Measurements from ENCODE around the gene UMPS.

Gene UMPS

GRCh38 chr3:124730129-124730940 lies at the start of gene UMPS:
UMPS (plus strand) TSS chr3:124730452; CDS start chr3:124730472, 20 bp downstream.
- H3K4me1 Mint-ChIP-seq, result peaks cover 41% of the 10 kb centered on the region
- peaks cover 13% of the 10 kb centered on the region for H3K27me3 Mint-ChIP-seq
- ATAC-seq (peak; percentile 98), DNase-seq (peak; percentile 95)
- H3K9me3 Mint-ChIP-seq, result no peaks in the 10 kb centered on the region
- peak within 1 kb of the TSS; percentile 99 for H3K27ac Mint-ChIP-seq
- H3K4me3 Mint-ChIP-seq, result peak within 1 kb of the TSS; percentile 100
- peaks cover 24% of the 10 kb centered on the region for H3K36me3 Mint-ChIP-seq (ENCODE audit: low read depth)

DNA sequence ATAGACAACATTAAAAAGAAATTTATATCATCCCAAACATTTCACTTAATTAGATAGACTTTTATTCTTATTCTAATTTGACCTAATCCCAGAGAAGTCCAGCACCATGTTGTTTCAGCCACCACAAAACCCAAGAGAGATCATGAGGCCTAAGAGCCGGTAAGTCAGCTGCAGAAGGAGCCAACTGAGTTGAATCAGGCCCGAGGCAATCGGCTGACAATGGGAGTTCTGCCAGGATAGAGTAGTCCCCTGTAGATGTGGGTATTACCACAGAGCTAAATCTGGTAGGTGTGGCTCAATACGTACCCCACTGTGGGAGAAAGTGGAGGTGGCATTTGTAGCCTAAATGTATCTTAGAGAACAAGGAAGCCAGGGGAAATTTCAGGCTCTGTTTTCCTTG lies 49.7 kb upstream of the UMPS start:
- ATAC-seq (no peak), DNase-seq (no peak)
- Mint-ChIP-seq H3K4me1 (peaks cover 5% of the 10 kb centered on the region), H3K36me3 (ENCODE audit: low read depth) (no peaks in the 10 kb centered on the region), H3K9me3 (no peaks in the 10 kb centered on the region), H3K27ac (no peak overlapping the region), H3K27me3 (peaks cover 4% of the 10 kb centered on the region), H3K4me3 (no peak overlapping the region)

DNA sequence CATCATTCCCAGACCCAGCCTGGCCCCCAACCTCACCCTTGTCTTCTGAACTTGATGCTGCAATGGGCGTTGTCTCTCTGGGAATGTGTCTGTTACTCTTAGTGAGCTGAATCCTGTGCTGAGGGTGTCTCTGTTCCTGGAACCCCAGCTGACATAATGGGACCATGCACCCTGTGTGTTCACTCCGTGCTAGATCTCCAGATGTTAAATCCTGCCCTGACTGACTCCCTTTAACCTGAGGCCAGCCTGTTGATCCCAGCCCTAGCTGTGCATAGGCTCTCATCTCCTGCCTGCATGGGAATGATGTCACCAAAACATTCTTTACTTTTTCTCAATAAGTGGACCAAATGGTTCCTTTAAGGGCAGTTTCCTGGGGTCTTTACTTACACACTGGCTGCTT lies 48.0 kb upstream of the UMPS start:
- no peaks in the 10 kb centered on the region for H3K9me3 Mint-ChIP-seq
- H3K4me1 Mint-ChIP-seq, result peaks cover 9% of the 10 kb centered on the region
- H3K27ac Mint-ChIP-seq, result no peak overlapping the region
- no peak for DNase-seq
- no peak overlapping the region for H3K4me3 Mint-ChIP-seq
- H3K36me3 Mint-ChIP-seq (ENCODE audit: low read depth), result no peaks in the 10 kb centered on the region
- H3K27me3 Mint-ChIP-seq, result peaks cover 8% of the 10 kb centered on the region
- no peak for ATAC-seq

- Mint-ChIP-seq H3K4me3 (no peak overlapping the region), H3K36me3 (ENCODE audit: low read depth) (no peaks in the 10 kb centered on the region), H3K9me3 (no peaks in the 10 kb centered on the region), H3K27me3 (peaks cover 20% of the 10 kb centered on the region), H3K4me1 (peaks cover 16% of the 10 kb centered on the region), H3K27ac (no peak overlapping the region)
- DNase-seq (no peak), ATAC-seq (no peak)
Measured at GRCh38 chr3:124684459-124684858, 45.8 kb upstream of the UMPS start.

DNA sequence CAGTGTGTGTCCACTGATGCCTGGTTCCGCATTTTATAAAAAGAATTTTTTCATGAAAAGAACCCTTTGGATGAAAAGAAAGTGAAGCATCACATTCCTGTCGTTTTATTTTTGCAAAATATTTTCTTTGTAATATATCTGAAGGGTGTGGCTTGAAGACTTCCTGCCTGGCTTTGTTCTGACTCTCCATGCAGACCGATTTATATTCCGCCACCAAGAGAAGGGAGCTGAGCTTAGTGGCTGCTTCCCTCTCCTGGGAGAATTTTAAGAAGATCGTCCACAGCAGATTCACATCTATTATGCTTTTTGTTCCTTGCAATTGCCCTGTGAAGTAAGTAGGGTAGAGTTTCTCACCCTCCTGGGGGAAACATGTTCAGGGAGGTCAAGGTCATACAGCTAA lies 45.2 kb upstream of the UMPS start:
- H3K4me1 Mint-ChIP-seq, result peaks cover 16% of the 10 kb centered on the region
- H3K9me3 Mint-ChIP-seq, result no peaks in the 10 kb centered on the region
- peaks cover 20% of the 10 kb centered on the region for H3K27me3 Mint-ChIP-seq
- H3K4me3 Mint-ChIP-seq, result no peak overlapping the region
- H3K36me3 Mint-ChIP-seq (ENCODE audit: low read depth), result no peaks in the 10 kb centered on the region
- H3K27ac Mint-ChIP-seq, result no peak overlapping the region
- DNase-seq (no peak), ATAC-seq (no peak)

DNA sequence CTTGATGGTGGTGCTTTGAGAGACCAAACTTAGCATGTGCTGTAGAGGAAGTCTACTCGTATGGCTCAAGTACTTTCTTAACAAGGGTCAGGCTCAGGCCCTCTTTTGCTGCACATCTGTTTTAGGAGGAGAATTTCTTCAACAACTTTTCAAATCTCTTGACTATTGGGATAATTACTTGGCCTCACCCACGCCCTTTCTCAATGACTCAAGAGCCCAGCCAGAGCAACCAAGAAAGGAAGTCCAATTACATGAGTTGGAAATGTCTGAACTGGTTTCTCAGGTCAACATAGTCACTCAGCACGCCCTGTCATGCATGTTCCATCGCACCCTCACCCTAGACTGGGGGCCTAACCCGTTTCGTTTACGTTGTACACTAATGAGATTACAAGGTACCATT lies 44.8 kb upstream of the UMPS start:
- DNase-seq (no peak), ATAC-seq (no peak)
- H3K27ac Mint-ChIP-seq, result no peak overlapping the region
- H3K27me3 Mint-ChIP-seq, result peaks cover 20% of the 10 kb centered on the region
- H3K9me3 Mint-ChIP-seq, result no peaks in the 10 kb centered on the region
- H3K4me3 Mint-ChIP-seq, result no peak overlapping the region
- peaks cover 16% of the 10 kb centered on the region for H3K4me1 Mint-ChIP-seq
- no peaks in the 10 kb centered on the region for H3K36me3 Mint-ChIP-seq (ENCODE audit: low read depth)

GRCh38 chr3:124686028-124686670 lies 44.1 kb upstream of the UMPS start:
- H3K4me3 Mint-ChIP-seq, result no peak overlapping the region
- H3K36me3 Mint-ChIP-seq (ENCODE audit: low read depth), result no peaks in the 10 kb centered on the region
- H3K4me1 Mint-ChIP-seq, result peaks cover 16% of the 10 kb centered on the region
- DNase-seq (no peak), ATAC-seq (no peak)
- no peaks in the 10 kb centered on the region for H3K9me3 Mint-ChIP-seq
- H3K27me3 Mint-ChIP-seq, result peaks cover 20% of the 10 kb centered on the region
- H3K27ac Mint-ChIP-seq, result no peak overlapping the region

- Mint-ChIP-seq H3K27me3 (peaks cover 20% of the 10 kb centered on the region), H3K36me3 (ENCODE audit: low read depth) (no peaks in the 10 kb centered on the region)
- ATAC-seq, result peak; percentile 90
Measured at GRCh38 chr3:124688581-124689454, 41.4 kb upstream of the UMPS start.

DNA sequence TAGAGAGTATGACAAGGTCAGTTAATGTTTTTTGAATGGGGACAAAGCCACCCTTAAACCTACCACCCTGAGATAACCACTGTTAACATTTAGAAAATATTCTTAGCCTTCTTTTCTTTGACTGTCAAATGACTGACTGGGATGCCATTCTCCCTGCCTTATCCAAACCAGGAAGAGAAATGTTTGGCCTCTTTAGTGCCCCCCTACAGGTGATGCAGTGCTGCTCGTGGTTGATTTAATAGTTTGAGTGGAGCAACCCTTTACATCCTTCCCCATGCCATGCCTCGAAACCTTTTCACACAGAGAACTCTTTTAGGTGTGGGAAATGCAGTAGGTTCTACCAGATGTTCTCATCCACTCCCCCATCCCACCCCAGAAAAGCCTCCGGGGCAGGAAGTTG lies 38.7 kb upstream of the UMPS start:
- no peaks in the 10 kb centered on the region for H3K36me3 Mint-ChIP-seq (ENCODE audit: low read depth)
- no peak overlapping the region for H3K4me3 Mint-ChIP-seq
- H3K27me3 Mint-ChIP-seq, result peaks cover 12% of the 10 kb centered on the region
- DNase-seq (no peak), ATAC-seq (no peak)
- H3K9me3 Mint-ChIP-seq, result no peaks in the 10 kb centered on the region
- no peak overlapping the region for H3K27ac Mint-ChIP-seq
- H3K4me1 Mint-ChIP-seq, result peaks cover 6% of the 10 kb centered on the region

More at GRCh38 chr3:124688581-124689454, 41.4 kb upstream of the UMPS start:
- DNase-seq, result peak; percentile 78
- Mint-ChIP-seq H3K4me1 (peaks cover 16% of the 10 kb centered on the region), H3K27ac (no peak overlapping the region), H3K4me3 (no peak overlapping the region), H3K9me3 (no peaks in the 10 kb centered on the region)

DNA sequence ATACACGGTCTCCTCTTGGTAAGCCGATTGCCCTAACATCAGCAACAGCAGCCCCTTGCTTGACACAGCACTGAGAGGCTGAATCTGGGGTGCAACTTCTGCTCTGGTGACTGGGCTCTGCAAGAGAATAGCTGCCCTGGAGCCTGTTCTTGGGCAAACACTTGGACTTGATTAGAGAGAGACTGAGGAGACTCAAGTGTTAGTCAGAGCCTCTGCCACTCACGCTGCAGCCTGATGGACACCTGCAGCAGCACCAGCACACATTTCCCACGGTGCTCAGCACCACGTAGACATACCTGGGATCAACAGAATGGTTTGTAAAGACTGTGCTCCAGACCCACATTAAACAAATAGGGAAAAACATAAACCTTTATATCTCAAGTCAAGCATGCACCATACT lies 35.8 kb upstream of the UMPS start:
- H3K27me3 Mint-ChIP-seq, result no peaks in the 10 kb centered on the region
- DNase-seq (no peak), ATAC-seq (no peak)
- no peaks in the 10 kb centered on the region for H3K9me3 Mint-ChIP-seq
- no peaks in the 10 kb centered on the region for H3K36me3 Mint-ChIP-seq (ENCODE audit: low read depth)
- H3K4me1 Mint-ChIP-seq, result no peaks in the 10 kb centered on the region
- H3K27ac Mint-ChIP-seq, result no peak overlapping the region
- no peak overlapping the region for H3K4me3 Mint-ChIP-seq

DNA sequence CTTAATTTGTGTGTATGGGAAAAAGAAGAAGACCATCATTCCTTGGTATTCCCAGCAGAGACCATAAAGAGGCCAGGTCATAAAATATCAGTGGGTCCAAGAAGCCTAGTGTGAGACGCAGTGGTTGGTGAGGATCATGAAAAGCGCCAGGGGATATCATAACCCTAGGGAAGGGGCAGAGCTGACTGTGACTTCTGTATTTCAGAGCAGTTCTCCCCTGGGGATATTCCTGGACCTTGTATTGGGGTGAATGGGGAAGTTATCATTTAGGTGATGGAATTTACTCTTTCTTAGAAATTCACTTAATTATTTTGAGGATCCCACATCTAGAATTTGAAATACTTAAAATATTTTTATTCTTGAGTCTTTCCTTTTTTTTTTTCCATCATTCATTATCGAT lies 34.9 kb upstream of the UMPS start:
- ATAC-seq, result no peak
- no peak for DNase-seq
- no peaks in the 10 kb centered on the region for H3K27me3 Mint-ChIP-seq
- H3K36me3 Mint-ChIP-seq (ENCODE audit: low read depth), result no peaks in the 10 kb centered on the region
- H3K4me1 Mint-ChIP-seq, result no peaks in the 10 kb centered on the region
- no peaks in the 10 kb centered on the region for H3K9me3 Mint-ChIP-seq
- no peak overlapping the region for H3K27ac Mint-ChIP-seq
- H3K4me3 Mint-ChIP-seq, result no peak overlapping the region

DNA sequence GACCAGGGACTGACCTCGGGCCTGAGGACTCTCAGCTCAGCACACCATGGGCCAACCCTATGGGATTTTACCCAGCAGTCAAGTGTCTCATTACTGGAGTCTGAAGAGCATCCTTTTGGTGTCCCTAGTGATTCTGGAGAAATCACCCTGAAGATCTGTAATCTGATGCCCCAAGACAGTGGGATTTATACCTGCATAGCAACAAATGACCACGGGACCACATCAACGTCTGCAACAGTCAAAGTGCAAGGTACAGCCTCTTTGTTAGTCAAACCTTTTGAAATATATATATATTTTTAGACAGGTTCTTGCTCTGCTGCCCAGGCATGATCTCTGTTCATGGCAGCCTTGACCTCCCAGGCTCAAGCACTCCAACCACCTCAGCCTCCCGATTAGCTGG lies 34.2 kb upstream of the UMPS start:
- Mint-ChIP-seq H3K36me3 (ENCODE audit: low read depth) (no peaks in the 10 kb centered on the region), H3K9me3 (no peaks in the 10 kb centered on the region), H3K4me1 (no peaks in the 10 kb centered on the region), H3K27ac (no peak overlapping the region), H3K27me3 (peaks cover 2% of the 10 kb centered on the region), H3K4me3 (no peak overlapping the region)
- ATAC-seq (no peak), DNase-seq (no peak)

DNA sequence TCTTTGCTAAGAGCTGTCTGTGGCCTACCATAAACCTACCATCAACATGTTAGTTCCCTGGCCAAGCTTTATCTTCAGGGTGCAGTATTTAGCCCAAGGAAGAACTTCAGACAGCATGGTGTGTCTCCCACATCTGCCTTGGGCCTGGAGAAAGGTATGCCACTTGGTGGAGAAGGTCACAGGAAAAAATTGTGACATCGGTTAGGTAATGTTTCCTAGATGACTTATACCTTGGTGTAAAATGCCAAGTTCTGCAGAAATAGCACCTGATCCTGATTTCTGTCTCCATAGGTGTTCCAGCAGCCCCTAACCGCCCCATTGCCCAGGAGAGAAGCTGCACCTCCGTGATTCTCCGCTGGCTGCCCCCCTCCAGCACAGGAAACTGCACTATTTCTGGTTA lies 33.0 kb upstream of the UMPS start:
- no peak for DNase-seq
- peaks cover 4% of the 10 kb centered on the region for H3K27me3 Mint-ChIP-seq
- no peak overlapping the region for H3K4me3 Mint-ChIP-seq
- no peak for ATAC-seq
- H3K4me1 Mint-ChIP-seq, result no peaks in the 10 kb centered on the region
- H3K9me3 Mint-ChIP-seq, result no peaks in the 10 kb centered on the region
- no peak overlapping the region for H3K27ac Mint-ChIP-seq
- H3K36me3 Mint-ChIP-seq (ENCODE audit: low read depth), result no peaks in the 10 kb centered on the region

DNA sequence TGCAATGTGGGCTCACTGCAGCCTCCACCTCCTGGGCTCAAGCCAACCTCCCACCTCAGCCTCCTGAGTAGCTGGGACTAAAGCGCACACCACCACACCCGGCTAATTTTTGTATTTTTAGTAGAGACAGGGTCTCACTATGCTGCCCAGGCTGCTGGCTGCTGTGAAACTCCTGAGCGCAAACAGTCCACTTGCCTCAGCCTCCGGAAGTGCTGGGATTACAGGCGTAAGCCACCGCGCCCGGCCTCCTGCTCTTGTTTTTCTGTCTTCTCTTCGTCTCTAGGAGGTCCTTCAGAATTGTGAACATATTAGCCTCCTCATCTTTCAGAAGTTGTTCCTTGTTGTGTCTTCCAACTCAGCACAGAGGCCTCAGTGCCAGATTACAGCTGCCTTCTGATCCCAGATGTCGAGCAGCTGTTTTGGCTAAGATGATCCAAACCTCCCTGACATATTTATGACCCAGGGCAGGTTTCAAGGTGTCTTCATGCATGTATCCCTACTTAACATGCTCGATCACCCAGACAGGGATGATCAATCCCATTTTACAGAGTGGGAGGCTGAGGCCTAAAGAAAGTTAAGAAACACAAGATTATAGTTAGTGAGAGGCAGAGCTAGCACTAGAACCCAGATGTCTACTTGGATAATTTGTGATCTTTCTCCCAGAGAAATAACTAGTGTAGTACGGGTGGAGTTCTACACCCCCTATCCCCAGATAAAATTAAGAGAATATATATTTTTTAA lies 32.1 kb upstream of the UMPS start:
- ATAC-seq, result no peak
- Mint-ChIP-seq H3K4me1 (no peaks in the 10 kb centered on the region), H3K27ac (no peak overlapping the region), H3K9me3 (no peaks in the 10 kb centered on the region), H3K36me3 (ENCODE audit: low read depth) (no peaks in the 10 kb centered on the region), H3K4me3 (no peak overlapping the region), H3K27me3 (peaks cover 4% of the 10 kb centered on the region)
- no peak for DNase-seq

Measured in activated naive CD8-positive, alpha-beta T cell treated with anti-CD3 and anti-CD28 coated beads, Interleukin-2, amount 50 U/mL, for 24 hours (primary cell).